HepG2 (cell line): ENCODE results near the gene FAM114A1. TPM values are rescaled to one million over a fixed set of nuclear protein-coding genes. Genes with fewer than 3 reads are reported as not detected.

Experiments
- ATM ChIP-seq: fragments of 450-650 bp; IDR thresholded peaks from 2 replicates; pipeline ENCODE4 v1.7.1; 2017; ENCODE audit warnings: mild to moderate bottlenecking, borderline replicate concordance
- CSRNP2 ChIP-seq: sonication (generic); formaldehyde crosslinking; conservative IDR thresholded peaks from 2 replicates; pipeline ENCODE4 v1.8.0; 2022; ENCODE audit warnings: low read depth, missing genetic modification reagents
- HCFC1 ChIP-seq: fragments of 150-350 bp; IDR thresholded peaks from 2 replicates; pipeline ENCODE4 v1.6.1; 2014; ENCODE audit warnings: low read depth, low read length
- HOXA7 ChIP-seq: sonication (generic); formaldehyde crosslinking; IDR thresholded peaks from 2 replicates; pipeline ENCODE4 v1.8.1; 2022; ENCODE audit warnings: mild to moderate bottlenecking, missing genetic modification reagents, moderate library complexity
- NFE2 ChIP-seq: sonication (generic); formaldehyde crosslinking; IDR thresholded peaks from 2 replicates; pipeline ENCODE4 v1.4.0; 2020; ENCODE audit warnings: missing genetic modification reagents
- PBX2 ChIP-seq: IDR thresholded peaks from 2 replicates; pipeline ENCODE4 v1.6.1; 2016; ENCODE audit warnings: control low read depth
- PHF20 ChIP-seq: sonication (generic); formaldehyde crosslinking; IDR thresholded peaks from 2 replicates; pipeline ENCODE4 v1.5.0; 2020; ENCODE audit warnings: mild to moderate bottlenecking, missing genetic modification reagents
- POLR2A ChIP-seq, 2 experiments: IDR thresholded peaks; 2 replicates each; pipeline ENCODE4 v1.6.1; 2011; ENCODE audit warnings: low read depth in 2 of 2, low read length in 2 of 2, mild to moderate bottlenecking in 1 of 2, moderate library complexity in 1 of 2; ENCODE audit not compliant: insufficient read depth in 1 of 2
- RFX5 ChIP-seq: IDR thresholded peaks from 2 replicates; pipeline ENCODE4 v1.6.1; 2011; ENCODE audit warnings: low read depth, low read length, improper control_type of control experiment
- RNF219 ChIP-seq: sonication (generic); formaldehyde crosslinking; IDR thresholded peaks from 2 replicates; pipeline ENCODE4 v1.5.0; 2020; ENCODE audit warnings: mild to moderate bottlenecking, missing genetic modification reagents
- SALL2 ChIP-seq: sonication (generic); formaldehyde crosslinking; IDR thresholded peaks from 2 replicates; pipeline ENCODE4 v1.8.1; 2023; ENCODE audit warnings: mild to moderate bottlenecking, missing genetic modification reagents, inconsistent platforms
- SIX1 ChIP-seq: sonication (generic); formaldehyde crosslinking; IDR thresholded peaks from 2 replicates; pipeline ENCODE4 v1.4.0; 2020; ENCODE audit warnings: missing genetic modification reagents, borderline replicate concordance
- SKIL ChIP-seq: sonication (generic); formaldehyde crosslinking; IDR thresholded peaks from 2 replicates; pipeline ENCODE4 v1.8.0; 2022; ENCODE audit warnings: missing genetic modification reagents, mild to moderate bottlenecking, moderate library complexity, borderline replicate concordance
- SMC3 ChIP-seq: IDR thresholded peaks from 2 replicates; pipeline ENCODE4 v1.6.1; 2011; ENCODE audit warnings: low read length, improper control_type of control experiment
- SPEN ChIP-seq: sonication (generic); formaldehyde crosslinking; IDR thresholded peaks from 2 replicates; pipeline ENCODE4 v1.5.1; 2020; ENCODE audit warnings: low read depth, mild to moderate bottlenecking, missing genetic modification reagents
- SRSF4 ChIP-seq: fragments of 200-400 bp; formaldehyde crosslinking; IDR thresholded peaks from one replicate; pipeline ENCODE4 v1.6.1; 2018; ENCODE audit warnings: mild to moderate bottlenecking, low read depth, low read length, moderate library complexity; ENCODE audit not compliant: poor library complexity, severe bottlenecking
- ZBTB1 ChIP-seq: sonication (generic); formaldehyde crosslinking; IDR thresholded peaks from 2 replicates; pipeline ENCODE4 v1.4.0; 2020; ENCODE audit warnings: missing genetic modification reagents, borderline replicate concordance
- ZFP36 ChIP-seq: fragments of 150-350 bp; IDR thresholded peaks from 2 replicates; pipeline ENCODE4 v1.6.1; 2018; ENCODE audit warnings: borderline replicate concordance, low read length, low read depth; ENCODE audit not compliant: partially characterized antibody
- ZNF326 ChIP-seq: sonication (generic); formaldehyde crosslinking; IDR thresholded peaks from 2 replicates; pipeline ENCODE4 v1.4.0; 2020; ENCODE audit warnings: missing genetic modification reagents, borderline replicate concordance
- ZNF550 ChIP-seq: sonication (generic); formaldehyde crosslinking; IDR thresholded peaks from 2 replicates; pipeline ENCODE4 v1.4.0; 2020; ENCODE audit warnings: mild to moderate bottlenecking, missing genetic modification reagents, borderline replicate concordance
- ZNF580 ChIP-seq: IDR thresholded peaks from 2 replicates; pipeline ENCODE4 v1.6.1; 2016; ENCODE audit warnings: low read depth, borderline replicate concordance
- ZNF674 ChIP-seq: sonication (generic); formaldehyde crosslinking; IDR thresholded peaks from 2 replicates; pipeline ENCODE4 v1.5.0; 2020; ENCODE audit warnings: low read depth, mild to moderate bottlenecking, missing genetic modification reagents
- ZNF709 ChIP-seq: sonication (generic); formaldehyde crosslinking; IDR thresholded peaks from 2 replicates; pipeline ENCODE4 v1.5.0; 2020; ENCODE audit warnings: mild to moderate bottlenecking, missing genetic modification reagents
- ZNF777 ChIP-seq: sonication (generic); formaldehyde crosslinking; IDR thresholded peaks from 2 replicates; pipeline ENCODE4 v1.4.0; 2020; ENCODE audit warnings: missing genetic modification reagents
- ZSCAN22 ChIP-seq: sonication (generic); formaldehyde crosslinking; IDR thresholded peaks from 2 replicates; pipeline ENCODE4 v1.4.0; 2020; ENCODE audit warnings: mild to moderate bottlenecking, missing genetic modification reagents
- polyA plus RNA-seq, 8 experiments: library from polyadenylated mRNA; depleted of rRNA in 3 of 8; stranded (reverse) in 7 of 8; unstranded in 1 of 8; fragments of >200 nt; fragmentation: Illumina TruSeq in 4 of 8; extraction: Trizol in 4 of 8; gene quantifications; 2 replicates each; pipeline versions ENCODE4 v1.2.1 to v1.2.3, GENCODE V29; 2011 to 2016; ENCODE audit warnings: low read depth in 4 of 8, missing spikeins in 1 of 8, mixed read lengths in 1 of 8; ENCODE audit not compliant: insufficient read depth in 1 of 8
- total RNA-seq, 5 experiments: library from RNA; depleted of rRNA; stranded (reverse); fragments of >200 nt; fragmentation: Illumina TruSeq; extraction: Trizol; gene quantifications; 2 replicates each; pipeline ENCODE4 v1.2.3, GENCODE V29; 2016; ENCODE audit warnings: low read depth in 1 of 5

Gene FAM114A1
- total and polyA plus RNA-seq, 2 of the 13 experiments (the other 11 are each of a cell fraction or from before 2014, with no cell fraction given) = 61.0 to 76.9 TPM

- TF ChIP-seq RNF219 (CRISPR knock-in tag) = no peak
- no peak for TF ChIP-seq ZNF580
- TF ChIP-seq NFE2 (CRISPR knock-in tag) = no peak
- no peak for TF ChIP-seq ATM
- no peak for TF ChIP-seq HOXA7 (CRISPR knock-in tag)
- TF ChIP-seq SKIL = no peak
- no peak for TF ChIP-seq ZSCAN22 (CRISPR knock-in tag)
- TF ChIP-seq SRSF4 = no peak
- TF ChIP-seq PBX2 (CRISPR knock-in tag) = no peak
- no peak for TF ChIP-seq ZFP36
- TF ChIP-seq PHF20 (CRISPR knock-in tag) = no peak
- no peak for TF ChIP-seq ZNF709 (CRISPR knock-in tag)
- no peak for TF ChIP-seq RFX5
- no peak for TF ChIP-seq ZNF550 (CRISPR knock-in tag)
- no peak for TF ChIP-seq CSRNP2 (CRISPR knock-in tag)
- no peak for TF ChIP-seq HCFC1
- no peak for TF ChIP-seq SIX1 (CRISPR knock-in tag)
- no peak for TF ChIP-seq SMC3
- no peak for TF ChIP-seq SALL2 (CRISPR knock-in tag)
- TF ChIP-seq ZNF777 (CRISPR knock-in tag) = no peak
- TF ChIP-seq ZNF326 (CRISPR knock-in tag) = no peak
- TF ChIP-seq SPEN (CRISPR knock-in tag) = no peak
- TF ChIP-seq ZNF674 (CRISPR knock-in tag) = no peak
- TF ChIP-seq ZBTB1 (CRISPR knock-in tag) = no peak
- 0 out of 4 replicates have a peak, but pooled peaks of 1 of the 2 experiments have one; percentile 9 for TF ChIP-seq POLR2A (IDR thresholded peaks at IDR 0.05; ENCODE audit: insufficient read depth in 1 of 2, low read depth in 2 of 2, low read length in 2 of 2)
Measured at GRCh38 chr4:38904090-38904666, 36.6 kb downstream of the FAM114A1 start (continued).
